ENCODE results near the gene STEAP1B.
"Not testable (repeated sequence)": the region's sequence is repeated elsewhere in the genome, so short reads cannot be mapped to it uniquely, and the experiment has no call there.

STEAP1B gene

DNA sequence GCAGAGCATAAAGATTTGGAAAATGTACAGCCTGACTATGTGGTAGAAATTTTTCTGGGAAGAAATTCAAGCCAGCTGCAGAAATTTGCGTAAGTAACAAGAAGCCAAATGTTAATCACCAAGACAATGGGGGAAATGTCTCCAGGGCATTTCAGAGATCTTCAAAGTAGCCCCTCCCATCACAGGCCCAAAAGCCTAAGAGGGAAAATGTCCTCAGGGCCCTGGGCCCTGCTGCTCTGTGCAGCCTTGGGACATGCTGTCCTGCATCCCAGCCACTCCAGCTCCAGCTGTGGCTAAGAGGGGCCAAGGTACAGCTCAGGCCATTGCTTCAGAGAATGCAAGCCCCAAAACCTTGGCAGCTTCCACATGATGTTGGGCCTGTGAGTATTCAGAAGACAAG, 19.6 kb upstream of the STEAP1B start:
- not testable (repeated sequence) for H3K4me3 ChIP-seq (ENCODE audit: low read length); H3K9me3 ChIP-seq (ENCODE audit: low read length); H3K27me3 ChIP-seq (ENCODE audit: insufficient read depth, low read length); H3K36me3 ChIP-seq (ENCODE audit: insufficient read depth, low read length); H2AFZ ChIP-seq (ENCODE audit: low read depth, low read length); H3K4me1 ChIP-seq (ENCODE audit: insufficient read depth, low read length)

DNA sequence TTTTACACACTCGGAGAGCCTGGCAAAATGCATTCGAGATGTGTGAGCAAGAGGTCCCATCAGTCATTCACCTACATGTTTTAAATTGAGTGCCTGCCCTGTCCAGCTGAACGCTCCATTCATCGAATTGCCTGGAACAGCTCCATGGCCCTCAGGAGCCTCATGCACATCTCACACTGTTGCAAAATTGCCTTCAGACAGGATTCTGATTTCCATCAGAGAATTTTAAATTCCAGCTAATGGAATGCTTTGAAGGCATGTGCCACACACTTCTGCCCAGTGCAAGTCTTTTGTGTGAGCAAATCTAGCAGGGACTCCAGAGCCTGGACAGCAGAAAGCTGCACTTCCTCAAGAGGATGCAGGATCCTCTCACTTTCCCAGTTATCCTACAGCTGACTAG, 17.0 kb upstream of the STEAP1B start:
- not testable (repeated sequence) for H3K9me3 ChIP-seq (ENCODE audit: low read length); H3K36me3 ChIP-seq (ENCODE audit: insufficient read depth, low read length); H3K4me1 ChIP-seq (ENCODE audit: insufficient read depth, low read length); H3K4me3 ChIP-seq (ENCODE audit: low read length); H2AFZ ChIP-seq (ENCODE audit: low read depth, low read length); H3K27me3 ChIP-seq (ENCODE audit: insufficient read depth, low read length)

DNA sequence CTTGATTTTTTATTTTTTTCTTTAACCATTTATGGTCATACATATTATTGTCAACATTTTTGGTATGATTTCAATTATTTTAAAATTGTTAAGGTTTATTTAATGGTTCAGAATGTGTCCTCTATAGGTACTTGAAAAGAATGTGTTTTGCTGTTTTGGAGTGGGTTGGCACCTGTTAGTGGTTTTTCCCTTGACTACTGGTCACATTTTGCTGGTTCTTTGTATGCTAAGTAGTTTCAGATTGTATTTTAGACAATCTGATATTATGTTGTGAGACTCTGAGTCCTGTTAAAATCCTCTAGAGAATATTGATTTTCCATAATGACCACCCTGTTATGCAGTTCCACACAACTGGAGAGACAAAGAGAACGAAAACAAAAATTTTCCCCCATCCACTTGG, 15.0 kb upstream of the STEAP1B start:
- not testable (repeated sequence) for H3K4me3 ChIP-seq (ENCODE audit: low read length); H3K4me1 ChIP-seq (ENCODE audit: insufficient read depth, low read length); H3K27me3 ChIP-seq (ENCODE audit: insufficient read depth, low read length); H2AFZ ChIP-seq (ENCODE audit: low read depth, low read length); H3K36me3 ChIP-seq (ENCODE audit: insufficient read depth, low read length); H3K9me3 ChIP-seq (ENCODE audit: low read length)

DNA sequence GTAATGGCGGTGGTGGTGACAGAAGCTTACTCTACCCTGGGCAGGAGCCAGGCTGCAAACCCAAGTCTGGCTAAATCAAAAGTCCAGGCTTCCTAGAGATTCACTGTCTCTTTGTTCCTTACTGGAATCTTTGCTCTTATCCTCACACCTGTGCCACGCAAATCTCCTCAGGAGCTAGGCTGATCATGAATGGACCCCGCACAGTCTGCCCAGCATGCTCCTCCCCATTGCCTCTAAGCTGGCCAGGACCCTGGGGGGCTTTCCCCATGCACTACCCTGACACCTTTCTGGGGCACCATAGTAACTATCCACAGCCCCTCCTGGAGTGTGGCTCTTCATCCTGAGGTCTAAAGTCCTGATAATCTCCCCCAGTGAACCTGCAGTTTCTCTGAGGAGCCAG, 7.3 kb upstream of the STEAP1B start:
- H3K27me3 ChIP-seq (ENCODE audit: insufficient read depth, low read length) = not testable (repeated sequence)

DNA sequence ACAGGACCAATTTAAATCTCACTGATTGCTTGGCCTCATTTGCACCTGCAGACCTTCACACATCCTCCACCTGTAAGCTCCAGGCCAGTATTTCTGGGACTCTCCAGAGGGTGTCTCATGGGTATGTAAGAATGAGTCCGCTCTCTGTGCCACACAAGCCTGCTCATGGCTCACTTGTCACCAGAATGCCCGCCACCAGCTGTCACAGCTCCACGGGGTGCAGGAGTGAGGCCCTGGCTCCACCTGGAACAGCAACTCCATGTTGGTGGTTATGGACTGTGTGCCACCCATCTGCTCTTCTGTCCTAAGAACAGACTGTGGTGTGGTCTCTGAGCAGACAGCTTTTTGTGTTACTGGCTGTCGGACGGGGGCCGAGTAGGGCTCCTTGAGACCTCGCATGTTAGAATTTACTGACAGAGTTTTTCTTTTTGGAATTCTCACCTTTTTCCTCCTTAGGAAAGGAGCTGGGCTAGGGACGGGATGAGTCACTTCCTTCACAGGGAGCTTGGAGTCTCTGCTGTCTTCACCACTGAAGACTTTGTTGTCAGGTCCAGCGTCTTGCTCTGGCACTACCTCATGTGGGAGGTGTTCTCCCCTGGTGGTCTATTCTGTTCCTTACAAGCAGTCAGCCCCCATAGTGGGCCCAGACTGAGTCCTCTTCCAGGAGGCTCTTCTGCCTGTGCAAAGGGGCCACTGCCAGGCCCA, 6.5 kb upstream of the STEAP1B start:
- not testable (repeated sequence) for H3K36me3 ChIP-seq (ENCODE audit: insufficient read depth, low read length); H3K9me3 ChIP-seq (ENCODE audit: low read length); H2AFZ ChIP-seq (ENCODE audit: low read depth, low read length); H3K4me3 ChIP-seq (ENCODE audit: low read length); H3K4me1 ChIP-seq (ENCODE audit: insufficient read depth, low read length); H3K27me3 ChIP-seq (ENCODE audit: insufficient read depth, low read length)

More for the DNA sequence above, 7.3 kb upstream of the STEAP1B start:
- H3K4me3 ChIP-seq (ENCODE audit: low read length); H3K9me3 ChIP-seq (ENCODE audit: low read length); H2AFZ ChIP-seq (ENCODE audit: low read depth, low read length); H3K36me3 ChIP-seq (ENCODE audit: insufficient read depth, low read length); H3K4me1 ChIP-seq (ENCODE audit: insufficient read depth, low read length): not testable (repeated sequence)

- not testable (repeated sequence) for H3K27me3 ChIP-seq (ENCODE audit: insufficient read depth, low read length); H3K4me3 ChIP-seq (ENCODE audit: low read length); H2AFZ ChIP-seq (ENCODE audit: low read depth, low read length); H3K9me3 ChIP-seq (ENCODE audit: low read length); H3K36me3 ChIP-seq (ENCODE audit: insufficient read depth, low read length); H3K4me1 ChIP-seq (ENCODE audit: insufficient read depth, low read length)
Measured at GRCh38 chr7:22504519-22504918, 4.5 kb upstream of the STEAP1B start.

DNA sequence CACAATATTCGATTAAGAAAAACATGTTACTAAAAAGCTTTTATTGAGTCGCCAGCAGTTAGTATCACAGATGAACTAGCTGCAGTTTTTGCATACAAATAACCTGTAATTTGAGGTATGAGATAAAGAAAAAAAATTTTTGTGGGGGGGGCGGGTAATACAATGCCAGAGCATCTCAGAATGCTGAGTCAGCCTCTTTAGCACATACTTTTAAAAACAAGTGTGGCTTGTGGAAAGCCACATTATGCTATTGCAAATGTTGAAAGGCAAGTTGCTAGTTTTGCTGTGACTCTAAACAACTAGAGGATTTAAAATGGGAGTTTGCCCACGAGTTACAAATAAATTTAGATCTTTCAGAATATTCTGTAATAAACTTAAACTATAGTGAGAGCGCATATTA, 2.1 kb upstream of the STEAP1B start:
- not testable (repeated sequence) for H3K27me3 ChIP-seq (ENCODE audit: insufficient read depth, low read length); H3K4me1 ChIP-seq (ENCODE audit: insufficient read depth, low read length); H3K4me3 ChIP-seq (ENCODE audit: low read length); H3K36me3 ChIP-seq (ENCODE audit: insufficient read depth, low read length); H2AFZ ChIP-seq (ENCODE audit: low read depth, low read length); H3K9me3 ChIP-seq (ENCODE audit: low read length)

DNA sequence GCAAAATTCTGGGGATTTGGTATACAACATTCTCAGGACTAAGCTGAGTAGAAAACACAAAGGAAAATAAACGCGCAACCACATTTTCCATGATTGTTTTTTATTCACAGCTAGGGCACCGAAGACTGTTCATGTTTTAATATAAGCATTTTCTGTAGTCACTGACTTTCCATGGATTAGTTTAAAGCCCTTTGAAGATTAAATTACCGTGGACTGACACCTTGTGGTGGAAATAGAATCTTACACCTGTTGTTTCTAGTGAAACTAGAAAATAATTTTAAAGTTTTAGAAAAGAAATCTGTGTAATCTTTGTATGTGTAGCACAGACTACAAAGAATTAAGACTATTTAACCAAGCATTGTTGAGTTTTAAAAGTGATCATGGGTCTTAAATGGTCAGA, 1.3 kb upstream of the STEAP1B start:
- H3K36me3 ChIP-seq (ENCODE audit: insufficient read depth, low read length); H3K4me3 ChIP-seq (ENCODE audit: low read length); H3K4me1 ChIP-seq (ENCODE audit: insufficient read depth, low read length); H3K9me3 ChIP-seq (ENCODE audit: low read length); H3K27me3 ChIP-seq (ENCODE audit: insufficient read depth, low read length); H2AFZ ChIP-seq (ENCODE audit: low read depth, low read length): not testable (repeated sequence)

GRCh38 chr7:22499044-22499443, 944 bp downstream of the STEAP1B start:
- no peaks in the 10 kb centered on the region for H3K36me3 ChIP-seq (ENCODE audit: insufficient read depth, low read length)
- H3K4me3 ChIP-seq (ENCODE audit: low read length) = no peak overlapping the region
- H3K4me1 ChIP-seq (ENCODE audit: insufficient read depth, low read length) = peaks cover 3% of the 10 kb centered on the region
- no peaks in the 10 kb centered on the region for H3K27me3 ChIP-seq (ENCODE audit: insufficient read depth, low read length)
- no peaks in the 10 kb centered on the region for H3K9me3 ChIP-seq (ENCODE audit: low read length)
- H2AFZ ChIP-seq (ENCODE audit: low read depth, low read length) = no peak overlapping the region

DNA sequence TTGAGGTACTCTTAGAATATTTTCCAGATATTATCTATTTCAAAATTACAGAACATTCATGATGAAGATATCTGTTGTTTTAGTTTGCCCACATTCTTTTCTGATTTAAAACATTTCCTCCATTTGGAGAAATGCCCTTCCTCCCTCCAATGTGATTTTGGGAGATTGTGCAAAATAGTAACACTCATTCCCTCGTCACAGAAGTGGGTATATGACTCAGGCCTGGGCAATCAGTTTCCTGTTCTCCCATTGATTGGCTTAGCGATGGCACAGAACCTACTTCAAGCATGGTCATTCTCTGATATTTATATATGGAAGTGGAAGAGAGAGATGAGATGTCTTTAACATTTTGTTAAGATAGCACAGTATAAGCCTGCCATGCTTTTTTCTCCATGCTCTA, 3.1 kb downstream of the STEAP1B start:
- H2AFZ ChIP-seq (ENCODE audit: low read depth, low read length); H3K4me3 ChIP-seq (ENCODE audit: low read length); H3K9me3 ChIP-seq (ENCODE audit: low read length); H3K4me1 ChIP-seq (ENCODE audit: insufficient read depth, low read length); H3K27me3 ChIP-seq (ENCODE audit: insufficient read depth, low read length); H3K36me3 ChIP-seq (ENCODE audit: insufficient read depth, low read length): not testable (repeated sequence)

GRCh38 chr7:22496296-22496888, 3.6 kb downstream of the STEAP1B start:
- not testable (repeated sequence) for H3K4me3 ChIP-seq (ENCODE audit: low read length); H3K9me3 ChIP-seq (ENCODE audit: low read length); H3K36me3 ChIP-seq (ENCODE audit: insufficient read depth, low read length); H2AFZ ChIP-seq (ENCODE audit: low read depth, low read length); H3K4me1 ChIP-seq (ENCODE audit: insufficient read depth, low read length); H3K27me3 ChIP-seq (ENCODE audit: insufficient read depth, low read length)

- not testable (repeated sequence) for H3K36me3 ChIP-seq (ENCODE audit: insufficient read depth, low read length); H3K27me3 ChIP-seq (ENCODE audit: insufficient read depth, low read length); H3K4me1 ChIP-seq (ENCODE audit: insufficient read depth, low read length); H3K9me3 ChIP-seq (ENCODE audit: low read length); H3K4me3 ChIP-seq (ENCODE audit: low read length); H2AFZ ChIP-seq (ENCODE audit: low read depth, low read length)
Measured at GRCh38 chr7:22493160-22493925, 6.6 kb downstream of the STEAP1B start.

DNA sequence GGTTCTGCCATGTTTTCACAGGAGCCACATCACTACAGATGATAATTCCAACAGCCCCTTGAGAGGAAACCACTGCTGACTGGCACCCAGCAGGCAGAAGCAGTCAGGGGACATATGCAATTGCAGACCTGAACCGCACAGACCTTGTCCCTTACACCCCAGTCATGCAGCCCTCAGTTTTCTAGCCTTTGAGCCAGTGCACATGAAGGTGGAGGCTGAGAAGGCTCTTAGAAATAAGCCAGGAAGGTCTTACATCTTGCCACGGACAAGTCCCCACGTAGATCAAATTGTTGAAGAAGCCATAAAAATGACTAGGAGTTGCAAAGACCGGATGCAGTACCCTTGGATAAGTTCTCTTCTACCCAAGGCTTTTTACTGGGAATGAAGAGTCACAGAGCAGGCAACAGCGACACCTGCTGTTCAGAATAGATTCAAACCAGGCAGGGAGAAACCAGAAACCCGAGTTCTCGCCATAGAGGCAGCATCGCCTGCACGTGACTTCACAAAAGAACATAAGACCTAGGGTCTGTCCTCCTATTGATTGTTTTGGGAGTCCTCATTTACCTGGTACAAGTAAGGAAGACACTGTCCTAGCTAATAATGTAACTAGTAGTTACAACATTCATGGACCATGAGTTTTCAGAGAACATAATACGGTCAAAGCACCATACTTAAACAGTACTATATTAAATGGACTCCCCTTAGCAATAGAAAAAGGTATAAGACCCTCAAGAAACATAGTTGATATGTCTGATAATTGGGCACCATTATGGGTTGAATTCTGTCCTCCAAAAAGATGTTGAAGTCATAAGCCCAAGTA, 11.1 kb downstream of the STEAP1B start:
- Histone ChIP-seq H3K4me3 (ENCODE audit: low read length) (no peak overlapping the region), H3K9me3 (ENCODE audit: low read length) (no peaks in the 10 kb centered on the region), H2AFZ (ENCODE audit: low read depth, low read length) (no peak overlapping the region), H3K36me3 (ENCODE audit: insufficient read depth, low read length) (no peaks in the 10 kb centered on the region), H3K27me3 (ENCODE audit: insufficient read depth, low read length) (no peaks in the 10 kb centered on the region), H3K4me1 (ENCODE audit: insufficient read depth, low read length) (no peaks in the 10 kb centered on the region)

Measured in neuron (in vitro differentiated cells).